ENCODE results near the gene PGS1.

Gene PGS1

GRCh38 chr17:78407387-78408000 is 29.0 kb downstream of the PGS1 start:
- no peak overlapping the region for H3K27ac ChIP-seq
- H3K27me3 ChIP-seq (replicated peaks), result no peaks in the 10 kb centered on the region
- in situ Hi-C loops (cut with HindIII; ENCODE audit: low pct_ligation_motif_present, low sequenced_read_pairs), result no loop called here
- peaks cover 27% of the 10 kb centered on the region for H3K36me3 ChIP-seq (replicated peaks)
- DNase-seq, result no peak
- no peak overlapping the region for H3K4me3 ChIP-seq (ENCODE audit: low read depth, low read length)
- no peak for TF ChIP-seq CTCF (IDR thresholded peaks at IDR 0.05; ENCODE audit: low read depth, low read length, missing control alignments)

- Histone ChIP-seq H3K4me3 (ENCODE audit: low read depth, low read length) (no peak overlapping the region), H3K27ac (no peak overlapping the region), H3K36me3 (replicated peaks) (peaks cover 19% of the 10 kb centered on the region), H3K27me3 (replicated peaks) (no peaks in the 10 kb centered on the region)
- no peak for TF ChIP-seq CTCF (IDR thresholded peaks at IDR 0.05; ENCODE audit: low read depth, low read length, missing control alignments)
- in situ Hi-C loops (cut with HindIII; ENCODE audit: low pct_ligation_motif_present, low sequenced_read_pairs), result no loop called here
- DNase-seq, result no peak
These were observed 30.1 kb downstream of the PGS1 start for GRCh38 chr17:78408476-78409050.

- no peak for TF ChIP-seq CTCF (IDR thresholded peaks at IDR 0.05; ENCODE audit: low read depth, low read length, missing control alignments)
- Histone ChIP-seq H3K4me3 (ENCODE audit: low read depth, low read length) (no peak overlapping the region), H3K36me3 (replicated peaks) (peaks cover 17% of the 10 kb centered on the region), H3K27me3 (replicated peaks) (no peaks in the 10 kb centered on the region), H3K27ac (no peak overlapping the region)
- no peak for DNase-seq
- in situ Hi-C loops (cut with HindIII; ENCODE audit: low pct_ligation_motif_present, low sequenced_read_pairs), result no loop called here
These were observed 30.9 kb downstream of the PGS1 start for GRCh38 chr17:78409191-78409928.

GRCh38 chr17:78411241-78411857 is 32.9 kb downstream of the PGS1 start:
- TF ChIP-seq CTCF (IDR thresholded peaks at IDR 0.05; ENCODE audit: low read depth, low read length, missing control alignments), result no peak
- H3K36me3 ChIP-seq (replicated peaks), result peaks cover 12% of the 10 kb centered on the region
- no peak overlapping the region for H3K4me3 ChIP-seq (ENCODE audit: low read depth, low read length)
- H3K27ac ChIP-seq, result no peak overlapping the region
- in situ Hi-C loops (cut with HindIII; ENCODE audit: low pct_ligation_motif_present, low sequenced_read_pairs), result no loop called here
- no peak for DNase-seq
- H3K27me3 ChIP-seq (replicated peaks), result no peaks in the 10 kb centered on the region

- Histone ChIP-seq H3K36me3 (replicated peaks) (peaks cover 13% of the 10 kb centered on the region), H3K27me3 (replicated peaks) (no peaks in the 10 kb centered on the region), H3K4me3 (ENCODE audit: low read depth, low read length) (no peak overlapping the region), H3K27ac (no peak overlapping the region)
- DNase-seq, result peak; percentile 28
- in situ Hi-C loops (cut with HindIII; ENCODE audit: low pct_ligation_motif_present, low sequenced_read_pairs), result no loop called here
- peak; percentile 76 for TF ChIP-seq CTCF (IDR thresholded peaks at IDR 0.05; ENCODE audit: low read depth, low read length, missing control alignments)
These were observed 34.0 kb downstream of the PGS1 start for GRCh38 chr17:78412403-78412802.

All from brain microvascular endothelial cell (primary cell).